Measurements from ENCODE around the gene MAP2K4.

Gene MAP2K4

DNA sequence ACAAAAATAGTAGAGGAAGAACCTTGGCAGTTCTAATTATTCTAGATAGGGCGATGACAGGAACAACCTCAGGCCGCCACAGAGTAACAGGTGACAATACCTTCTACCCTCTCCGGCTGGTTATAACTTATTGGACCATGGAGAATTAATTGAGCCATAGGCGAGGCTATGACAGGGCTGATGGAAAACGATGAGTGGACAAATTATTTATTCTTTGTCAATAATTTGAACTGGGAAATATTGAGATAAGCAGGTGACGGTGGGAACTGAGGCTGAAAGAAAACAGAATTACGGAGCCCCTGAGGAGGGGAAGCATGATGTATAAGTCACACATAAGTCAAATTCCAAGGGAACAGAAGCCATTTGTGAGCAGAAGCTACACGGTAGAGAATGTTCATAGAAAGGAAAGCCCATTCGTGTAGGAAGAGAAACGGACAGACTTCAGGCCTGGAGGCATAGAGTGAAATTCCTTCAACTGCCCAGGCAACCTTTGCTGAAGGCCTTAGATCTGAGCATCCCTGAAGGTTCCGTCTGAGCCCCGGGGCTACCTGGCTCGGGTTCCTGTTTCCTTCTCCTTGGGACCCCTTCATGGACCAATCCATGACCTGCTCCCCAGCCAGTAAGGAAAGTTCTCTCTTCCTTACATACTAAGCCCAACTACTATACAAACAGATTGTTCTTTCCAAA lies 158.1 kb downstream of the MAP2K4 start:
- FAIRE-seq, result no peak

DNA sequence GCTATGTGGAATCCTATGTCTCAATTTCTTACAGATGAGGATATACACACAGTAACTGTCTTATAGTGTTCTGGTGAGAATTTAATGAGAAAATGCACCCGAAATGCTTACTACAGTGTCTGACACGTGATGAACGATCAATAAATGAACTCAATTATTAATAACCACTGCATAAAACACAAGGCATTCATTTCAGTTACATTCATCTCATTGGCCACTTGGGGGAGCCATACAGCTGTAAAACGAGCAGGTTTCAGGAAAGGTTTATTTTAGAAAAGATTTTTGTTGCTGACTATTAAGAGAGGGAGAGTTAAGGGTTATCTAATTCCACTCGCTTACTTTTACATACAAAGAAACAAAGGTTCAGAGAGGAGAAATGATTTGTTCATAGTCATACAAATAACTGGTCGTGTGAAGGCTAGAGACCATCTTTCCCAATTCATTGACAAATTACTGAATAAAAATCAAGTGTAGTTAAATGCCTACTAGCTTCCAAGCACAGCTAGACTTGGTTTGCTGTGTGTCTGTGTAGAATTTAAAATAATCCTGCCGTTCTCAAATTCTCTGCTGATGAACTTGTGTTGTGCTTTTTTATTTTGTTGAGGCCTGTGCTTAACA lies 160.1 kb downstream of the MAP2K4 start:
- no peak for FAIRE-seq

DNA sequence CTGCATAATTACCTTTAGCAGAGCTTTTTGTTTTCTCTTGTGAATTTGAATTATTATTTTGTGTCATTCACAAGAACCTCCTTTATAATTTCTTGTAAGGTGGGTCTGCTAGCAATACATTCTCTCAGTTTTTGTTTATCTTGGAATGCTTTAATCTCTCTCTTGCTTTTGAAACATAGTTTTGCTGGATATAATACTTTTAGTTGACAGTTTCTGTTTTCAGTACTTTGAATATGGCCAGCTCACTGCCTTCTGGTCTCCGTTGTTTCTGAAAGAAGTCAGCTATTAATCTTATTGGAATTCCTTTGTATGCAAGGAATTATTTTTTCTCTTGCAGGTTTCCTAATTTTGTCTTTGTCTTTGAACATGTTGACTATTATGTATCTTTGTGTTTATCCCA lies 167.0 kb downstream of the MAP2K4 start:
- no peak for FAIRE-seq

DNA sequence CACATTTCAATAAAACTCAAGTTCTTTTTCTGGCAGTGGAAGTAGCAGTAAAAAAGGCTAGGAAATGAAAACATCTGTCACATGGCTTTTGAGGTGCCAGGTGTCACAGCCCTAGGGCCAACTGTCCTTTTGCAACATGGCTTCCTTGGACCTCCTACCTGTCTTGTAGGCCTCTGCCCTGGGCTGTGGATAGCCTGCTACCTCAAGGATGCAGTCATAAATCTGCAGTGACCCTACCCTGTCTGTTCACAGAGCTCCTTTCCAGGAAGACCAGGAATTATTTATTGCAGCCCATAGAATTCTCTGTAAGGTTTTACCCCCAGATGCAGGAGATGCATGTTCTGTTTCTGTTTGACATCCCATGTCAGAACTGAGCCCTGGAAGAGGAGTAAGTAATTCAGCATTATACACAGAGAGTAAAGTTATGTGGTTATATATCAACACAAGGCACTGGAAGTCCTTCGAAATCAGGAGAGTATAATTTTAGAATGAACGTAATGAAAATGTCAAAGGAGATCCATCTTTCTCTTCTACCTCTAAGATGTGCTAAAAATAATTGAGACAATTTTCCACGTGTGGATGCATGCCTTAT lies 172.6 kb downstream of the MAP2K4 start:
- no peak for FAIRE-seq
